GM23338 (cell line): ENCODE measurements around the gene ACBD3. TPM values are rescaled to one million over a fixed set of nuclear protein-coding genes. Genes with fewer than 3 reads are reported as not detected.
A peak's percentile ranks its signal among the peaks of the same experiment; 100 is the strongest.

Experiments
- ATAC-seq: fragments of 200-7000 bp; cut with Tn5 transposase; 3 replicates; pipeline ENCODE4 v1.9.1; 2020
- DNase-seq: peaks from one replicate; pipeline ENCODE4 v3.0.0-alpha.2; 2015; ENCODE audit warnings: low spot score
- H2AFZ ChIP-seq: fragments of 200-600 bp; sonication (generic); 2 replicates; pipeline ENCODE4 v1.8.0; 2016; ENCODE audit warnings: antibody characterized with exemption, mild to moderate bottlenecking, moderate library complexity
- H3F3A ChIP-seq: fragments of 200-600 bp; sonication (generic); replicated peaks from 2 replicates; pipeline ENCODE4 v1.8.0; 2017; ENCODE audit warnings: antibody characterized with exemption, mixed run types, low read depth
- H3K27ac ChIP-seq: fragments of 200-600 bp; sonication (generic); 2 replicates; pipeline ENCODE4 v1.6.1; 2016; ENCODE audit warnings: low read depth
- H3K27me3 ChIP-seq: fragments of 200-600 bp; sonication (generic); 2 replicates; pipeline ENCODE4 v1.8.0; 2016; ENCODE audit warnings: mild to moderate bottlenecking, mixed run types, moderate library complexity; ENCODE audit not compliant: insufficient read depth
- H3K36me3 ChIP-seq: fragments of 200-600 bp; sonication (generic); 2 replicates; pipeline ENCODE4 v1.8.0; 2016; ENCODE audit warnings: mild to moderate bottlenecking; ENCODE audit not compliant: insufficient read depth
- H3K4me1 ChIP-seq: fragments of 200-600 bp; sonication (generic); 2 replicates; pipeline ENCODE4 v1.8.0; 2016; ENCODE audit warnings: mild to moderate bottlenecking, moderate library complexity; ENCODE audit not compliant: insufficient read depth
- H3K4me2 ChIP-seq: fragments of 200-600 bp; sonication (generic); 2 replicates; pipeline ENCODE4 v1.7.1; 2017; ENCODE audit warnings: mixed run types
- H3K4me3 ChIP-seq: fragments of 200-600 bp; sonication (generic); 2 replicates; pipeline ENCODE4 v1.6.1; 2016; ENCODE audit warnings: mixed run types
- H3K79me2 ChIP-seq: fragments of 200-600 bp; sonication (generic); replicated peaks from 2 replicates; pipeline ENCODE4 v1.8.0; 2017; ENCODE audit warnings: mild to moderate bottlenecking; ENCODE audit not compliant: insufficient read depth
- H3K9me2 ChIP-seq: fragments of 200-600 bp; sonication (generic); 2 replicates; pipeline ENCODE4 v1.8.0; 2017; ENCODE audit not compliant: insufficient read depth
- H4K20me1 ChIP-seq: fragments of 200-600 bp; sonication (generic); replicated peaks from 2 replicates; pipeline ENCODE4 v1.8.0; 2017; ENCODE audit warnings: mild to moderate bottlenecking; ENCODE audit not compliant: insufficient read depth
- H3K27ac Mint-ChIP-seq: 2 replicates; pipeline ENCODE4 v1.8.0; 2020; ENCODE audit warnings: inconsistent platforms, mild to moderate bottlenecking, moderate library complexity, mixed read lengths
- H3K27me3 Mint-ChIP-seq: 3 replicates; pipeline ENCODE4 v1.8.0; 2022; ENCODE audit warnings: low read depth, mild to moderate bottlenecking, moderate library complexity, mixed read lengths, inconsistent platforms; ENCODE audit not compliant: insufficient read depth, poor library complexity
- H3K36me3 Mint-ChIP-seq: 3 replicates; pipeline ENCODE4 v1.8.0; 2021; ENCODE audit warnings: low read depth, mild to moderate bottlenecking, inconsistent platforms, moderate library complexity, mixed read lengths
- H3K4me1 Mint-ChIP-seq: 3 replicates; pipeline ENCODE4 v1.8.0; 2020; ENCODE audit warnings: mild to moderate bottlenecking, inconsistent platforms, mixed read lengths
- H3K4me3 Mint-ChIP-seq: 3 replicates; pipeline ENCODE4 v1.8.0; 2021; ENCODE audit warnings: moderate library complexity, mild to moderate bottlenecking, inconsistent platforms, mixed read lengths
- H3K9me3 Mint-ChIP-seq: 3 replicates; pipeline ENCODE4 v1.8.0; 2020; ENCODE audit warnings: moderate library complexity, mild to moderate bottlenecking, inconsistent platforms, mixed read lengths
- CREB1 ChIP-seq: fragments of 250-450 bp; sonication (Bioruptor Pico); IDR thresholded peaks from 2 replicates; pipeline ENCODE4 v1.5.0; 2020; ENCODE audit warnings: low read depth, mild to moderate bottlenecking, moderate library complexity
- EZH2 ChIP-seq: fragments of 200-600 bp; sonication (generic); IDR thresholded peaks from one replicate; pipeline ENCODE4 v1.8.0; 2017; ENCODE audit warnings: antibody characterized with exemption, mild to moderate bottlenecking, low read depth; ENCODE audit not compliant: unreplicated experiment
- NANOG ChIP-seq: IDR thresholded peaks from 2 replicates; pipeline ENCODE4 v1.6.1; 2016; ENCODE audit warnings: antibody characterized with exemption, borderline replicate concordance
- STAT1 ChIP-seq: IDR thresholded peaks from one replicate; pipeline ENCODE4 v1.6.1; 2016; ENCODE audit warnings: antibody characterized with exemption; ENCODE audit not compliant: unreplicated experiment
- ZNF331 ChIP-seq: fragments of 250-450 bp; sonication (Bioruptor Pico); IDR thresholded peaks from 2 replicates; pipeline ENCODE4 v1.5.0; 2020; ENCODE audit warnings: low read depth, mild to moderate bottlenecking, moderate library complexity
- polyA plus RNA-seq: library from polyadenylated mRNA; unstranded; fragments of >200 nt; fragmentation: Nextera tagmentation; extraction: Ambion mirVana; gene quantifications from 2 replicates; pipeline ENCODE4 v1.2.1, GENCODE V29; 2016
- total RNA-seq: library from RNA; depleted of rRNA; stranded (reverse); fragments of >200 nt; shearing (Covaris generic); gene quantifications from 2 replicates; pipeline ENCODE4 v1.2.3, GENCODE V29; 2014
- TF ChIP-seq, protein P1 (sequence below), 2 experiments: fragments of 200-600 bp in 1 of 2; sonication (generic) in 1 of 2; conservative IDR thresholded peaks; 2 replicates each; pipeline versions ENCODE4 v1.5.1 to v1.6.1; 2016 to 2017; ENCODE audit warnings: antibody characterized with exemption in 2 of 2, low read depth in 2 of 2, mild to moderate bottlenecking in 2 of 2, moderate library complexity in 1 of 2
- TF ChIP-seq, protein P2 (sequence below): IDR thresholded peaks from one replicate; pipeline ENCODE4 v1.6.1; 2018; ENCODE audit warnings: antibody characterized with exemption; ENCODE audit not compliant: unreplicated experiment
- TF ChIP-seq, protein P3 (sequence below): IDR thresholded peaks from 2 replicates; pipeline ENCODE4 v1.6.1; 2016; ENCODE audit warnings: antibody characterized with exemption

ACBD3 gene
- total and polyA plus RNA-seq, 2 experiments from 2014 or later, result 17.1 to 36.2 TPM

DNA sequence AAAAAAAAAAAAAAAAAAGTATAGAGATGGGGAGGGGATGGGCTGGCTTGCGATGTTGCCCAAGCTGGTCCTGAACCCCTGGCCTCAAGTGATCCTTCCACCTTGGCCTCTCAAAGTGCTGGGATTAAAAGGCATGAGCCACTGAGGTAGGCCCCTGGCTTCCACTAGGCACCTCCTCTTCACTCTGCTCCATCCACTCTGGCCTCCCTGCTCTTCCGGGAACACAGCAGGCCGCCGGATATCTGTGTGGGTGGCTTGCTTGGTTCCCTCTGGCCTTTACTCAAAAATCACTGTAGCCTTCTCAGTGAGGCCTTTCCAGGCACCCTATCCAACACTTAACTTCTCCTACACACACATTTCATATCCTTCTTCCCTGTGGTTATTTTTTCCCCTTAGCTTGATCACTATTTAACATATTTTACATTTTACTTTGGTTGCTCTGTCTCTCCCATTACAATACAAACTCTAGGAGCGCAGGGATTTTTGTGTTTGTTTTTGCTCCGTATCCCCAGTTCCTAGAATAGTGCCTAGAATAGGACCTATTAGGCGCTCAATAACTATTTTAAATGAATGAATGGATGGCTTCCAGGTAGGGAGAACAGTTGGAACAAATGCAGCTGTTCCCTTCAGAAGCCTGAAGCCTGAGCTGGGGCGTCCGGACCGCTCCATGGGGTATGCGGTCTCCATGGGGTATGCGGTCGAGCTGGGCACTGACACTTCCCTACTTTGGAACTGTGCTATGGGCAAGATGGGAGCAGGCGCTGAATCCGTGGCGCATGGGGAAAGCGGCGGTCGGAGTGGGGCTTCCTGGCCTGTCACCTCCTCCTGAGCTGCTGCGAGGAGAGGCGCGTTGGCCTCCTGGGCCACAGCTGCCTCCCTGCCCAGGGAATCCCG, 77.4 kb downstream of the ACBD3 start:
- ATAC-seq, result peak; percentile 23

DNA sequence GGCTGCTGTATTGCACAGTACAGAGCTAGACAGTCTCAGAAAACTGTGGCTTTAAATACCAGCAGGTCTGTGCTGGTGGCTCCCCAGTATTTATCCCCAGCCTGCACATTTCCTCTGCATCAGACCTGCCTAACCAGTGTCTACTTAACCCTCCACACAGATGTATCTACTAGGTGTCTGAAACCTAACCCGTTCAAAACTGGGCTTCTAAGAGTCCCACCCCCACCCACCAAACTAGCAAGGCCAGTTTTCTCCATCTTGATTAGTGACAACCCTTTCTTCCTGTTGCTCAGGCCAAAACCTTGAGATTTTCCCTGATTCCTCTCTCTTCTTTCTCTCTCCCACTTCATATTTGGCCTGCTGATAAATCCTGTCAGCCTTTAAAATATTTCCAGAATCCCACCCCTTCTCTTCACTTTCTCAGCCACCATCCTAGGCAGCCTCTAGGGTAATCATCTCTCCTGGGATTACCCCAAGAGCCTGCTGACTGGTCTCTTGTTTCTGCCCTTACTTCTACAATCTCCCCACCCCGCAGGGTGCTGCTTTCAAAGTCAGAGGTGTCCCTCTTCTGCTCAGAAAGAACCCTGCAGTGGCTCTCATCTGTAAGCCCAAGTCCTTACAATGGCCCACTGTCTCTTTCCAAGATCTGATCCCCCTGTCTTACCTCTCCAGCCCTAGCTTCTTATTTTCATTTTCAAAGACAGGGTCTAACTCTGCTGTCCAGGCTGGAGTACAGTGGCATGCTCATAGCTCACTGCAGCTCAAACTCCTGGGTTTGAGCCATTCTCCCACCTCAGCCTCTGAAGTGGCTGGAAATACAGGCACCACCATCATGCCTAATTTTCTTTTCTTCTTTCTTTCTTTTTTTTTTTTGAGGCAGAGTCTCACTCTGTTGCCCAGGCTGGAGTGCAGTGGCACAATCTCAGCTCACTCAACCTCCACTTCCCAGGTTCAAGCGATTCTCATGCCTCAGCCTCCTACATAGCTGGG, 78.8 kb downstream of the ACBD3 start:
- peak; percentile 9 for ATAC-seq
- H3K9me2 ChIP-seq, result no peaks in the 10 kb centered on the region
- peak overlapping the region; percentile 6; the same call in 1 of the 2 replicates for H2AFZ ChIP-seq
- Mint-ChIP-seq H3K4me1 (peaks cover 47% of the 10 kb centered on the region), H3K27me3 (peaks cover 21% of the 10 kb centered on the region), H3K9me3 (no peaks in the 10 kb centered on the region; the same call in 2 of the 3 replicates), H3K27ac (0 out of 2 replicates have a peak overlapping the region, but pooled peaks have one; percentile 8), H3K36me3 (no peaks in the 10 kb centered on the region; the same call in 2 of the 3 replicates), H3K4me3 (no peak overlapping the region)
- TF ChIP-seq ZNF331 (CRISPR knock-in tag), result no peak
- TF ChIP-seq, protein P1, sequence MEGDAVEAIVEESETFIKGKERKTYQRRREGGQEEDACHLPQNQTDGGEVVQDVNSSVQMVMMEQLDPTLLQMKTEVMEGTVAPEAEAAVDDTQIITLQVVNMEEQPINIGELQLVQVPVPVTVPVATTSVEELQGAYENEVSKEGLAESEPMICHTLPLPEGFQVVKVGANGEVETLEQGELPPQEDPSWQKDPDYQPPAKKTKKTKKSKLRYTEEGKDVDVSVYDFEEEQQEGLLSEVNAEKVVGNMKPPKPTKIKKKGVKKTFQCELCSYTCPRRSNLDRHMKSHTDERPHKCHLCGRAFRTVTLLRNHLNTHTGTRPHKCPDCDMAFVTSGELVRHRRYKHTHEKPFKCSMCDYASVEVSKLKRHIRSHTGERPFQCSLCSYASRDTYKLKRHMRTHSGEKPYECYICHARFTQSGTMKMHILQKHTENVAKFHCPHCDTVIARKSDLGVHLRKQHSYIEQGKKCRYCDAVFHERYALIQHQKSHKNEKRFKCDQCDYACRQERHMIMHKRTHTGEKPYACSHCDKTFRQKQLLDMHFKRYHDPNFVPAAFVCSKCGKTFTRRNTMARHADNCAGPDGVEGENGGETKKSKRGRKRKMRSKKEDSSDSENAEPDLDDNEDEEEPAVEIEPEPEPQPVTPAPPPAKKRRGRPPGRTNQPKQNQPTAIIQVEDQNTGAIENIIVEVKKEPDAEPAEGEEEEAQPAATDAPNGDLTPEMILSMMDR (conservative IDR thresholded peaks at IDR 0.05; ENCODE audit: low read depth in 2 of 2), result peak in 1 of 2 experiments; percentile 27; a peak in 2 of 4 replicates
- no peak for TF ChIP-seq STAT1
- TF ChIP-seq NANOG, result no peak
- TF ChIP-seq, protein P2, sequence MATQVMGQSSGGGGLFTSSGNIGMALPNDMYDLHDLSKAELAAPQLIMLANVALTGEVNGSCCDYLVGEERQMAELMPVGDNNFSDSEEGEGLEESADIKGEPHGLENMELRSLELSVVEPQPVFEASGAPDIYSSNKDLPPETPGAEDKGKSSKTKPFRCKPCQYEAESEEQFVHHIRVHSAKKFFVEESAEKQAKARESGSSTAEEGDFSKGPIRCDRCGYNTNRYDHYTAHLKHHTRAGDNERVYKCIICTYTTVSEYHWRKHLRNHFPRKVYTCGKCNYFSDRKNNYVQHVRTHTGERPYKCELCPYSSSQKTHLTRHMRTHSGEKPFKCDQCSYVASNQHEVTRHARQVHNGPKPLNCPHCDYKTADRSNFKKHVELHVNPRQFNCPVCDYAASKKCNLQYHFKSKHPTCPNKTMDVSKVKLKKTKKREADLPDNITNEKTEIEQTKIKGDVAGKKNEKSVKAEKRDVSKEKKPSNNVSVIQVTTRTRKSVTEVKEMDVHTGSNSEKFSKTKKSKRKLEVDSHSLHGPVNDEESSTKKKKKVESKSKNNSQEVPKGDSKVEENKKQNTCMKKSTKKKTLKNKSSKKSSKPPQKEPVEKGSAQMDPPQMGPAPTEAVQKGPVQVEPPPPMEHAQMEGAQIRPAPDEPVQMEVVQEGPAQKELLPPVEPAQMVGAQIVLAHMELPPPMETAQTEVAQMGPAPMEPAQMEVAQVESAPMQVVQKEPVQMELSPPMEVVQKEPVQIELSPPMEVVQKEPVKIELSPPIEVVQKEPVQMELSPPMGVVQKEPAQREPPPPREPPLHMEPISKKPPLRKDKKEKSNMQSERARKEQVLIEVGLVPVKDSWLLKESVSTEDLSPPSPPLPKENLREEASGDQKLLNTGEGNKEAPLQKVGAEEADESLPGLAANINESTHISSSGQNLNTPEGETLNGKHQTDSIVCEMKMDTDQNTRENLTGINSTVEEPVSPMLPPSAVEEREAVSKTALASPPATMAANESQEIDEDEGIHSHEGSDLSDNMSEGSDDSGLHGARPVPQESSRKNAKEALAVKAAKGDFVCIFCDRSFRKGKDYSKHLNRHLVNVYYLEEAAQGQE, result no peak
- TF ChIP-seq CREB1 (CRISPR knock-in tag), result no peak
- TF ChIP-seq, protein P3, sequence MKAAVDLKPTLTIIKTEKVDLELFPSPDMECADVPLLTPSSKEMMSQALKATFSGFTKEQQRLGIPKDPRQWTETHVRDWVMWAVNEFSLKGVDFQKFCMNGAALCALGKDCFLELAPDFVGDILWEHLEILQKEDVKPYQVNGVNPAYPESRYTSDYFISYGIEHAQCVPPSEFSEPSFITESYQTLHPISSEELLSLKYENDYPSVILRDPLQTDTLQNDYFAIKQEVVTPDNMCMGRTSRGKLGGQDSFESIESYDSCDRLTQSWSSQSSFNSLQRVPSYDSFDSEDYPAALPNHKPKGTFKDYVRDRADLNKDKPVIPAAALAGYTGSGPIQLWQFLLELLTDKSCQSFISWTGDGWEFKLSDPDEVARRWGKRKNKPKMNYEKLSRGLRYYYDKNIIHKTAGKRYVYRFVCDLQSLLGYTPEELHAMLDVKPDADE, result no peak
- H3K4me1 ChIP-seq, result peaks cover 50% of the 10 kb centered on the region
- no peaks in the 10 kb centered on the region for H4K20me1 ChIP-seq
- H3K4me3 ChIP-seq, result no peak overlapping the region
- H3K27me3 ChIP-seq, result peaks cover 17% of the 10 kb centered on the region
- no peaks in the 10 kb centered on the region for H3K79me2 ChIP-seq
- H3K36me3 ChIP-seq, result no peaks in the 10 kb centered on the region
- peak overlapping the region; percentile 80; the same call in 1 of the 2 replicates for H3K4me2 ChIP-seq
- H3F3A ChIP-seq, result peaks cover 30% of the 10 kb centered on the region
- no peak overlapping the region for H3K27ac ChIP-seq
- DNase-seq, result no peak

More for the DNA sequence above, 77.4 kb downstream of the ACBD3 start:
- Histone ChIP-seq H3K4me3 (peak overlapping the region; percentile 86), H3K79me2 (no peaks in the 10 kb centered on the region), H4K20me1 (no peaks in the 10 kb centered on the region), H3K4me2 (peak overlapping the region; percentile 80), H3K9me2 (no peaks in the 10 kb centered on the region), H3K27ac (0 out of 2 replicates have a peak overlapping the region, but pooled peaks have one; percentile 26), H2AFZ (peak overlapping the region; percentile 16), H3K4me1 (peaks cover 52% of the 10 kb centered on the region), H3F3A (peaks cover 35% of the 10 kb centered on the region), H3K27me3 (peaks cover 17% of the 10 kb centered on the region), H3K36me3 (no peaks in the 10 kb centered on the region)
- Mint-ChIP-seq H3K36me3 (no peaks in the 10 kb centered on the region; the same call in 2 of the 3 replicates), H3K27ac (peak overlapping the region; percentile 2; the same call in 1 of the 2 replicates), H3K9me3 (no peaks in the 10 kb centered on the region; the same call in 2 of the 3 replicates), H3K4me1 (peaks cover 47% of the 10 kb centered on the region), H3K27me3 (peaks cover 21% of the 10 kb centered on the region), H3K4me3 (peak overlapping the region; percentile 94)
- no peak for DNase-seq
- no peak for TF ChIP-seq EZH2
- TF ChIP-seq, protein P3, result 0 out of 2 replicates have a peak, but pooled peaks have one; percentile 18
